ENCODE results near the gene SEPTIN2. TPM values are rescaled to one million over a fixed set of nuclear protein-coding genes. Genes with fewer than 3 reads are reported as not detected.

SEPTIN2 gene
- total RNA-seq, 4 donors from 2014 or later = 135 to 631 (median 268) TPM

DNA sequence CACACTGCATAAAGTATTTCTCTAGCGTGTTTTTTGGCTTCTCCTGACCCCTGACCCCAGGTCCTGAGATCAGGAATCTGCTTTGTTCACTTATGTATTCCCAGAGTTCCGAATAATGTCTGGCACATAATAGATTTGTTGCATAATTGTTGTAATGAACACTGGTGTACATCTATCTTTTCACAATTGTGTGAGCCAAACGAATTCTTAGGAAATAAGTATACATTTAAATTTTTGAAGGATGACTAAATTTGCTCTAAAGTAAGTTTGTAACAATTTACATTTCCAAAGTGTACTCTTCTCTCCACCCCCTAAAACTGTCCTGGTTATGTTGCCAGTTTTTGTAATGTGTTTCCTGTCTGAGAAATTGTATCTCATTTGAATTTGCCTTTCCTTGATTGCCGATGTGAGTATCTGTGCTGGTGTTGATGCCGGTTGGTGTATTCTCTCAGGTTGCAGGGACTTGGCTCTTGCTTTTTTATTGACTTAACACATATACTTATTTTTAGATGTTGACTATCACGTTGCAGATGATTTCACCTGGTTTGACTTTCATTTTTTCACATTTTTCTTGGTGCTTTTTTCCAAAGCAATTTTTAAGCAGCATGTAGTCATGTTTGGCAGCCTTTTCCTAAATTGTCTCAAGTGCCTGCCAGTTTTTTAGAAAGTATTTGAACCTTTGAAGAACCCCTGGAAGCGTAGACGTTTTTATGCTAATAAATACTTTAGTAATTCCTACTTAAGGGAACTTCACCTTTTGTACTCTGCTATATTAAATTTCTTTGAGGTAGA is 24.3 kb downstream of the SEPTIN2 start:
- TF ChIP-seq, protein P1, sequence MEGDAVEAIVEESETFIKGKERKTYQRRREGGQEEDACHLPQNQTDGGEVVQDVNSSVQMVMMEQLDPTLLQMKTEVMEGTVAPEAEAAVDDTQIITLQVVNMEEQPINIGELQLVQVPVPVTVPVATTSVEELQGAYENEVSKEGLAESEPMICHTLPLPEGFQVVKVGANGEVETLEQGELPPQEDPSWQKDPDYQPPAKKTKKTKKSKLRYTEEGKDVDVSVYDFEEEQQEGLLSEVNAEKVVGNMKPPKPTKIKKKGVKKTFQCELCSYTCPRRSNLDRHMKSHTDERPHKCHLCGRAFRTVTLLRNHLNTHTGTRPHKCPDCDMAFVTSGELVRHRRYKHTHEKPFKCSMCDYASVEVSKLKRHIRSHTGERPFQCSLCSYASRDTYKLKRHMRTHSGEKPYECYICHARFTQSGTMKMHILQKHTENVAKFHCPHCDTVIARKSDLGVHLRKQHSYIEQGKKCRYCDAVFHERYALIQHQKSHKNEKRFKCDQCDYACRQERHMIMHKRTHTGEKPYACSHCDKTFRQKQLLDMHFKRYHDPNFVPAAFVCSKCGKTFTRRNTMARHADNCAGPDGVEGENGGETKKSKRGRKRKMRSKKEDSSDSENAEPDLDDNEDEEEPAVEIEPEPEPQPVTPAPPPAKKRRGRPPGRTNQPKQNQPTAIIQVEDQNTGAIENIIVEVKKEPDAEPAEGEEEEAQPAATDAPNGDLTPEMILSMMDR (IDR thresholded peaks at IDR 0.05) = no peak
- TF ChIP-seq POLR2A (IDR thresholded peaks at IDR 0.05) = no peak
- no peak overlapping the region for H3K4me3 ChIP-seq
- intact Hi-C loops (cut with DNase I; ENCODE audit: low total_unique reads) = no loop called here
- no peaks in the 10 kb centered on the region for H3K36me3 ChIP-seq
- no peaks in the 10 kb centered on the region for H3K27me3 ChIP-seq
- H3K27ac ChIP-seq = peak overlapping the region; percentile 51 to 65
- no peaks in the 10 kb centered on the region for H3K9me3 ChIP-seq
- no peak for DNase-seq
- peaks cover 4 to 10% of the 10 kb centered on the region in 2 donors for H3K4me1 ChIP-seq

DNA sequence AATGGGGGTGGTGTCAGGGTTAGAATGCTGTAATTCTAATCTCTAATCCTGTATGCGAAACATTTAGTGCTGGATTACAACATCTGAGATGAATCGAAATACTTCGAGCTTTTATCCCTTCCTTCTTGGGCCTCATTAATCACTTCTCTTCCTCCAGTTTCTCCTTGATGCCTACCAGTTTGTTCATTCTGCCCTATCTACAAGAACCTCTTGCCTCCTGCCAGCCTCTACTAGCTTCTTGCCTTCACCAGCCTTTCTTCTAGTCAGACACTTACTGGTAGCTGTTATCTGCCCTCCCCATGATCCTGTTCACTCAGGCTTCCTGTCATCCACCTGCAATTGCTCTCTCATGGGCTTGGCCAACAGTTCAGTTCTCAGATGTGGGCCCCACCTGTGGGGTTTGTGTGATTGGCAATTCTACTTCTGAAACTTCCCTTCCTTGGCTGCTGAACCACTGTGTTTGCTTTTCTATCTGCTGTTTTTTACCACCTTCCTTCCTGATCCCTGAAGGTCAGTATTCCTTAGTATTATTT is 25.0 kb downstream of the SEPTIN2 start:
- Histone ChIP-seq H3K27me3 (no peaks in the 10 kb centered on the region), H3K9me3 (no peaks in the 10 kb centered on the region), H3K4me3 (no peak overlapping the region), H3K4me1 (peaks cover 4 to 10% of the 10 kb centered on the region in 2 donors), H3K36me3 (no peaks in the 10 kb centered on the region), H3K27ac (peak overlapping the region; percentile 51 to 65)
- TF ChIP-seq, protein P1 (IDR thresholded peaks at IDR 0.05) = no peak
- TF ChIP-seq POLR2A (IDR thresholded peaks at IDR 0.05) = no peak
- DNase-seq = no peak
- intact Hi-C loops (cut with DNase I; ENCODE audit: low total_unique reads) = no loop called here

DNA sequence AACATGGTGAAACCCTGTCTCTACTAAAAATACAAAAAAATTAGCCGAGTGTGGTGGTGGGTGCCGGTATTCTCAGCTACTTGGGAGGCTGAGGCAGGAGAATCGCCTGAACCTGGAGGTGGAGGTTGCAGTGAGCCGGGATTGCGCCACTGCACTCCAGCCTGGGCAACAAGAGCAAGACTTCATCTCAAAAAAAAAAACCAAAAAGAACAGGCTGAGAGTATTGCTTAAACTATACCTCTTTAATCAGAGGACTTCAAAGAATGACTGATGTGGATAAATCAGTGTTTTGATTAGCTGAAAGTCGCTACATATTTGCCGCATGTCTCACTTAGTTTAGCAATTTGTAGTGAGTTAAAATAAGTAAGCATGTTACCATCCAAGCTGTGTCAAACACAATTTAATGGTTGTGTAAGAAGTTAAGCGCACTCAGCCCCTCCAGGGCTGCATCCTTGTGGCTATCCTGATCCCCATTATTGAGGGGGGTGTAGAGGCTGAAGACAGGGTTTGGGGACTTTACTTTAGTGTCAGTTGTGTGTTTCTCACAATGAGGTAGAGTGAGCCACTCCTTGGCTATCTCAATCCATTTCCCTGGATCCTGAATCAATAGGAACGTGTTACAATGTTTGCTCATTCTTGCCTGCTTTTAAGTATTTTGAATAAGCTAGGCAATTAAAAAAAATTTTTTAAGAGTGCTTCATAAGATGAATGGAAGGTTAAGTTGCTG is 29.4 kb downstream of the SEPTIN2 start:
- no peak overlapping the region for H3K27ac ChIP-seq
- no peaks in the 10 kb centered on the region for H3K27me3 ChIP-seq
- intact Hi-C loops (cut with DNase I; ENCODE audit: low total_unique reads) = no loop called here
- no peaks in the 10 kb centered on the region for H3K36me3 ChIP-seq
- no peak overlapping the region for H3K4me3 ChIP-seq
- H3K4me1 ChIP-seq = peaks cover 0 to 4% of the 10 kb centered on the region in 2 donors
- DNase-seq = no peak
- TF ChIP-seq, protein P1 (IDR thresholded peaks at IDR 0.05) = no peak
- TF ChIP-seq POLR2A (IDR thresholded peaks at IDR 0.05) = no peak
- no peaks in the 10 kb centered on the region for H3K9me3 ChIP-seq

DNA sequence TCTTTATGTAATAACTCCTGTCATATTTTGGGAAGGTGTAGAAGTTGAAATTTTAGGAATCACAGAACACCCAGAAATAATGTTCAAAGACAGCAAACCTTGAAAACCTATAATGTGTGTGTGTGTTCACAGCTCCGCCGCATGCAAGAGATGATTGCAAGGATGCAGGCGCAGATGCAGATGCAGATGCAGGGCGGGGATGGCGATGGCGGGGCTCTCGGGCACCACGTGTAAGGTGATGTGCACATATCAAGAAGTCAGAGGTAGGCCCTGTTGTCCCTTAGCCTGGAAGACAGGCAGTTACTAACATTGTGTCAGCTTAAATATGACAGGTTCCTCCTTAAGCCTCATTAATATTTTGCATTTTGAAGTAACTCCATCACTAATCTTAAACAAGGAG is 34.2 kb downstream of the SEPTIN2 start:
- H3K4me1 ChIP-seq = no peaks in the 10 kb centered on the region
- intact Hi-C loops (cut with DNase I; ENCODE audit: low total_unique reads) = no loop called here
- H3K4me3 ChIP-seq = no peak overlapping the region
- TF ChIP-seq POLR2A (IDR thresholded peaks at IDR 0.05) = no peak
- TF ChIP-seq, protein P1 (IDR thresholded peaks at IDR 0.05) = no peak
- H3K36me3 ChIP-seq = no peaks in the 10 kb centered on the region
- DNase-seq = no peak
- no peaks in the 10 kb centered on the region for H3K9me3 ChIP-seq
- no peak overlapping the region for H3K27ac ChIP-seq
- H3K27me3 ChIP-seq = no peaks in the 10 kb centered on the region

DNA sequence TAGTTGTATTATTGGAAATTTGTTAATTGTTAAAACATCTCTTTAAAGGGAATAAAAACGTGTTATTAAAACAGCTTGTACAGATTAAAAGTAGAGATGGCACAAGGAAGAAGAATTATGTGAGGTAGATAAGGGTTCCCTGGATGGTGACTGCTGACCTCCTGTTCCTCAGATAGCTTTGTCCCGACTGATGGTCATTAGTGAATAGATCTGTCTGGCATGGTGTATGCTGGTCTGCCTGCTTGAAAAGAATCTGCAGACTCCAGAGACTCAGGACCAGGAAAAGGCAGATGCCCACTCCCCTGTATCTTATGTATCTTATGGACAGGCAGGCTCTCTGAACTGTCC is 34.8 kb downstream of the SEPTIN2 start:
- no peaks in the 10 kb centered on the region for H3K27me3 ChIP-seq
- intact Hi-C loops (cut with DNase I; ENCODE audit: low total_unique reads) = no loop called here
- no peak overlapping the region for H3K27ac ChIP-seq
- H3K4me3 ChIP-seq = no peak overlapping the region
- no peaks in the 10 kb centered on the region for H3K9me3 ChIP-seq
- no peak for TF ChIP-seq POLR2A (IDR thresholded peaks at IDR 0.05)
- TF ChIP-seq, protein P1 (IDR thresholded peaks at IDR 0.05) = no peak
- H3K36me3 ChIP-seq = no peaks in the 10 kb centered on the region
- DNase-seq = no peak
- H3K4me1 ChIP-seq = no peaks in the 10 kb centered on the region

Data from uterus (tissue), 4 donors.